GM18526 (cell line): ENCODE results near the gene FAM131C.

Experiments used
- POLR2A ChIP-seq: IDR thresholded peaks from 3 replicates; pipeline ENCODE4 v1.6.1; 2011; ENCODE audit not compliant: insufficient read length; ENCODE audit errors: extremely low read depth

The FAM131C gene

DNA sequence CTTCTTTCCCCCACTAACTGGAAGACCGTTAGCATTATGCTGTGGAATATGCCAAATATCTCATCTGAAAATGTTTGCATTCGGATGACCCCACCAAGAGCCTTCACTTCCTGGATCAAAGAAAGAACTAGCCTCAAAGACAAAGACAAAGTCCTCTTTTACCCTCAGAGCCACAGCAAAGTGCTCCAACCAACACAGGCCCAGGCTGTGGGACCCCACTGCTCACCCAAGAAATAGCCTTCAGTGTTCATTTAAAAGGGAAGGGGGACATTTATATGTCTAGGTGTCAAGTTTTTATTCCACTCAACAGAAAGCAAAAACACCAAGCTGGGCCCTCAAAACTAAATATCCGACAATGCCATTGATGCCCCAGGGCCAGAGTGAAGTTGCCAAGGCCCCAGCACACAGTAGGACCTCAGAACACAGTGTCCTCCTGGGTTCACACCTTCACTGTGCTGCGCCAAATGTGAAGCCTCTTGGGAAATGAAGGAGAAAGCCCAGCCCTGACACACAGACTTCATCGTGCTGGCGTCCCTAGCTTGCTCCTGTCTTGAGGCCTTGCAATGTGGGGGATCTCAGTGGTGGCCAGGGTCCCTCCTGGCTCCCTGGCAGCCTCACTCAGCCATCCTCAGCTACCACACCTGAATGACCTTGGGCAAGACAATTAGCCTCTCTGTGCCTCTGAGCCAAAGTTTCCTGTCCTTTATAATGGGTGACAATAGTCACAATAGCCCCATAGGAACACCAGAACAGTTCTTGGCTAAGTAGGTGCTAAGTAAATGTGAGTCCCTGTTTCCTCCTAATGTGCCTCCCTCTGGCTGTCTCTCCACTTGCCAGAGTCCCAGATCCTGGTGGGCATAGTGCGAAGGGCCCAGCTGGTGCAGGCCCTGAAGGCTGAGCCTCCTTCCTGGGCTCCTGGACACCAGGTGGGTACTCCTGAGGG is 18.6 kb downstream of the FAM131C start:
- TF ChIP-seq POLR2A, result no peak

DNA sequence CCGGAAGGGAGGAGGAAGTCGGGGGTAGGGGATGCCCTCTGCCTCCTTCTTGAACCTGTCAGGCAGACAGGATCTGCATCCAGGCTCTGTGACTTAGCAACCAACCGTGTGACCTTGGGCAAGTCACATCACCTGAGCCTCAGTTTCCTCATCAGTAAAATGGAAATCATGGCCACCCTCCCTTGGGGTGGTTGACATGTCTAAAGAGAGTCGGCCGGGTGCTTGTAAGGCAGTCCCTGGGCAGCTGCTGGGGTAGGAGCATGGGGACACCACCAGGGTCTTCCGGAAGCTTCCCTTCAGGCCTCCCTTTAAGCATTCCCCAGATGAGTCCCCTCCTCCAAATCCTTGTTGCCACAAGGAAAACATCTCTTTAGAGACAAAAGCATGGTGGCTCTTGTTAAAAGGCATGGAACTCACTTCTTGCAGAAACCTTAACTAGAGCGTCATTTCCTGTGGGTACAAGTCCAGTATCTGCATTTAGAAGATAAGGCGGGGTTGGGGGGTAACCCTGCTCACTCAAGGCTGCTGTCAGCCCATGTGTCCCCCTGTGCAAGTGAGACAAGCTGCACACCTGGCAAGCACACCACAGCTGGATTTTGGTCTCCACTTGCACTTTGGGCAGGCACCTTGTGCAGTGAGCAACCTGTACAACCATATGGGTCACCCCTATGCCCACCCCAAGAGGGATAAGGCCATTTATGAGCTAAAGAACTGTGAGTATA is 19.5 kb downstream of the FAM131C start:
- TF ChIP-seq POLR2A, result no peak

DNA sequence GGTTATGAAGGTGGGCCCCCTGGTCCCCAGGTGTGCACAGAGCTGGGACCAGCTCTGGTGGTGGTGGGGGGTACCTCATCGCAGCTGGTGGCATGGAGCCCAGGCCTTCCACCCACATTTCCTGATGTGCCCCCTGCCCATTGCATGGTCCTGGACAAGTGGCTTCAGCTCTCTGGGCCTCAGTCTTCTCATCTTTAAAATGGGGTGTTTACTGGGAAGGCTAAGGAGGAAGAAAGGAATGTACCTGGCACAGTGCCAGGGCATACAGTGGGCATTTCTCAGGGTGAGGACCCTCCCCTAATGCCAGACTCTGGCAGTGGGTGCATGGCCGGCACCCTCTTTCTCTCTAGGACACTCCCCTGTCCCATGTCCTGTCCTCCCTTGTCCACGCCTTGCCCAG is 22.4 kb downstream of the FAM131C start:
- TF ChIP-seq POLR2A, result no peak

DNA sequence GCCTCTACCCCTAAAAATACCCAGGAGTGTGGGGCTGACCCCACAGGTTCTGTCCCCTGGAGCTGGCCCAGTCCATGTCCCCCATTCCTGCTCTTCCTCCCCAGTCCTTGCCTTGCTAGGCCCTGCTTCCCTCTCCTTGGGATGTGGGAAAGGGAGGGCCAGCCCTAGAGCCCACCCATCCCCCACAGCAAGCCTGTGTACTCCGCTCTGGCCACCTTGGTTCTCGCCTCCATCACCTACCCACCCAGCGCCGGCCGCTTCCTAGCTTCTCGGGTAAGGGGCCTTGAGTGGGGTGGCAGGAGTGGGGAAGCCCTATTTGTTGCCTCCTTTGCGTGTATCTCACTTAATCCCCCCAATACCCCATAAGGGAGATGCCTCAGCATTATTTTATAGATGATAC is 23.1 kb downstream of the FAM131C start:
- TF ChIP-seq POLR2A, result no peak

DNA sequence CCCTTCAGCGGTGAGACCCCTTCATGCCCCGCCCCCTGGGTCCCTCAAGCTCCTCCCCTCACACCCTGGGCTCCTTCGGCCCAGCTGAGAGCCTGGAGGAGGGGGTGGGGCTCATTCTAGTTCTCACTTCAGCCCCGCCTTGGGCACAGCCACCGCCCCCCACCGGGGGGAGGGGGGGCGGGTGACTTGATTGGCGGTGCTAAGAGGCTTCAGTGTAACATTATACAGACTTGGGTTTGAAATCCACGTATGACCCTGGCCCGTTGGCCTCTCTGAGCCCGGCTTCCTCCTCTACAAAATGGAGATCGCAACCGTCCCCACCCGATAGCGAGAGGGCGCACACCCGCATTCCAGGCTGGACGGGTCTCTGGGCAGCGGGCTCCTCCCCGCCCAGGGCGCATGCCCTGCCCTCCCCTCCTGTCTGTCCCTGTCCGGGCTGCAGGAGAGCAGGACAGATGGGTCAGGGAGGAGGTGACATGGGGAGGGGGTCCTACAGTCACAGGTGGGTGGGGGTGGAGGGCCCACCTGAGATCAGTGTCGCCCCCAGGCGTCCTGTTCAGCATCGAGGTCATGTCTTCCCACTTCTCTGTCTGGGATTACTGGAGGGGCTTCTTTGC is 24.8 kb downstream of the FAM131C start:
- no peak for TF ChIP-seq POLR2A

DNA sequence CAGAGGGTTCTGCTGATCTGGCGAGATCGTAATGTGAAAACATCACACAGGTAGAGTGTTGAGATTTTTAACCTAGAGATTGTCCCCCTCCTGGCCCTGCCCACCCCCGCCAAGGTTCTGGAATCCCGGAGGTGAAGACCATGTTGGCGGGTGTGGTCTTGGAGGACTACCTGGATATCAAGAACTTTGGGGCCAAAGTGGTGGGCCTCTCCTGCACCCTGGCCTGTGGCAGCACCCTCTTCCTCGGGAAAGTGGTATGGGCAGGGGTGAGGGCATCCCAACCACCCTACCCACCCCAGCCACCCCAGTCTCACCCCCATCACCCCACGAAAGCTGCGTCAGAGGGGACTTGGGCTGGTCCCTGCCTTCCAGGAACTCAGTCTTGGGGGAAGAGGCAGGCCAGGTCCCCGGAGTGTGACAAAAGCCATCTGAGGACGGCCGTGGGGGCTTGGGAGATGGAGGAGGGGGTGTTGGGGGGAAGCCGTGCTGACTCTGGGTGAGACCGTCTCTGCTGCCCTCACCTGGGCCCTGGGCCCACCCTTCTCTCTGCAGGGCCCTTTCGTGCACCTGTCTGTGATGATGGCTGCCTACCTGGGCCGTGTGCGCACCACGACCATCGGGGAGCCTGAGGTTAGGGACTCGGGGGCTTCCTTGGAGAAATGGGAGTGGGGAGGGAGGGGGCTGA is 25.5 kb downstream of the FAM131C start:
- TF ChIP-seq POLR2A, result no peak

DNA sequence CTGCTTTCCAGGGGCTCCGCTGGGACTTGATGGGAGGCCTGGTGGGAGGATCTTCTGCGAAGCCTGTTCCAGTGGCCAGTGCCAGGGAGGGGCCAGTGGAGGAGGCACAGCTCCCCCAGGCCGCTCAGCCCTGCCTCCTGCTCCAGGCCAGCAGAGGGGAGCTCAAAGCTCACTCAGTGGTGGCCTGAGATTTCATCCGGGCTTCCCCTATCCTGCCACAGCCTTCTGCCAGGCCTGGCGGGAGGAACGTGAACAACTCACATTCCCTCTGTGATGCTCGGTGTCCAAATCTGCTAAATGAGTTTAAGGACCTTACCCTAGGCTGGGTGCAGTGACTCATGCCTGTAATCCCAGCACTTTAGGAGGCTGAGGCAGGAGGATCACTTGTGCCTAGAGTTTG is 26.6 kb downstream of the FAM131C start:
- no peak for TF ChIP-seq POLR2A

DNA sequence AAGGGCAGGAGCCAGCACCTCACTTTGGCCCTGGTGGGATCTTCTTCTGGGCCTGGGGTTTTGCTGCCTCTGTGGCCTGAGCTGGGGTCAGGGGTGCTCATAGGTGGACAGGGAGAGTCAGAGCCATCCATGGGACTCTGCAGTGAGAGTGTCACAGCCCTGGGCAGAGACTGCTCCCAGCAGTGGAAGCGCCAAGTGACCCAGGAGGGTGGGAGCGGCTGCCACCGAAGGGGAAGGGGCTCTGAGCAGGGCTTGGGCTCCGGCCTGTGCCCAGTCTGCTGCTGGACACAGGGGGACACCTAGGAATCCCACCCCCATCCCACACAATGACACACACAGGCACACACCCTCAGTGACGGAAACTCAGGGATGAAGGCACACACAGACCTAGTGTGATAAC is 29.5 kb downstream of the FAM131C start:
- TF ChIP-seq POLR2A, result no peak

DNA sequence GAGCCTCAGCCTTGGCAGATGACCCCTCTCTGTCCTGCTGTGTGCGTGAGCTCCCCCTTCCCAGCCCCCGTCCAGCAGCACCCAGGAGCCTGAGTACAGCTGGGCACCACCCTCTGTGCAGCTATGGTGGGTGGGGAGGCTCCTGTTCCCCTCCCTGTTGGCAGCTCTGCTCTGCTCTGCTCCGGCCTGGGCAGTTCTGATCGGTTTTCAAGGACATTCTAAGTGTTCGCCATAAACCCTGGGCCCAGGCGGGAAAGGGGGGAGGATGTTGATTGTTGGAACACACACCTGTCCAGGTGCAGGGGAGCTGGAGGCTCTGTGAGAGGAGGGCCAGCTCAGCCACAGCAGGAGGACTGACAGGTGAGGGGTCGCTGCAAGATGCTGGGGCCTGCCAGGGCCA is 29.9 kb downstream of the FAM131C start, which contains the start of gene CLCNKB:
TSS of gene CLCNKB (plus strand) at position 262 of the 400 bp plus-strand sequence. CDS start 711 bp downstream, outside the sequence.
- no peak for TF ChIP-seq POLR2A

DNA sequence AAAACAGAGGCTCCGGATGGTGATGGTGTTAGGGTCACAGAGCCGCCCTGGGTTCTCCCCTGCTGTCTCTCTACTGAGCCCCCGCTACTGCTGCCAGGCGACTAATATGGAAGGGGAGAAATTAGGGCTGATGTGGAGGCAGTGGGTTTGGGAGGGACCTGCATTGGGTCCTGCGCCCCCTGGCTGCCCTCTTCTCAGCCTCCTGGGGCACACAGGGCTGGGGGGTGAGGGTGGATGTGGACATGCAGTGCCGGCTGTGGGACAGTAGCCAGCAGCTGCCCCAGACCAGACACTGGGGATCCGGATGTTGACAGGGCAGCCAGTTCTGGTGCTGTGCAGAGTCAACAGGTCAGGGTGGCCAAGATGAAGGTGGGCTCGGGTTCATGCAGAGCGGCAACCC is 31.4 kb downstream of the FAM131C start:
- no peak for TF ChIP-seq POLR2A

DNA sequence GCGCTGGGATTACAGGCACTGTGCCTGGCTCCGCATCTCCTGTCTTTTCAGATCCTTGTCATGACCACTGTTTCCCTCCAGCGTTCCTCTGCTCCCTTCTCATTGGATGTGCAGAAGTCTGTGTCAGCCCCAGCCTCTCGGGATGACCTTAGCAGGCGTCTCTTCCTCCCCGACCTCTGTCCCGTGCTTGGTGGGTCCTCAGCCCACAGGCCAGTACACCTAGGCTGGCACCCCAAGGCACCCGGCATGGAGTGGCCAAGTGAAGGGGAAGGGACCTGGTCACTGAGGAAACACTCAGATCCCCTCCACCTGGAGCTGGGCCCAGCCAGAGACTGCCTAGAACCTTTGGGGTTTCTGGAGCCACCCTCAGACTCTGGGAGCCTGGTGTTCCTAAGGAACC is 32.3 kb downstream of the FAM131C start:
- TF ChIP-seq POLR2A, result no peak

DNA sequence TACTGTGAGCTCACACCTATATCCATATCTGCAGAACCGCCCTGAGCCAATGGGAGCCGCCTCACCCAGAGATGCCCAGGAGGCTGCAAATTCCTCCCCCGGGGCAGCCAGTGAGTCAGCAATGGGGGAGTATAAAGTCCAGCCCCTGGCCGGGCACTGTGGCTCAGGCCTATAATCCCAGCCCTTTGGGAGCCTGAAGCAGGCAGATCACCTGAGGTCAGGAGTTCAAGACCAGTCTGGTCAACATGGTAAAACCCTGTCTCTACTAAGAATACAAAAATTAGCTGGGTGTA is 34.9 kb downstream of the FAM131C start:
- no peak for TF ChIP-seq POLR2A

DNA sequence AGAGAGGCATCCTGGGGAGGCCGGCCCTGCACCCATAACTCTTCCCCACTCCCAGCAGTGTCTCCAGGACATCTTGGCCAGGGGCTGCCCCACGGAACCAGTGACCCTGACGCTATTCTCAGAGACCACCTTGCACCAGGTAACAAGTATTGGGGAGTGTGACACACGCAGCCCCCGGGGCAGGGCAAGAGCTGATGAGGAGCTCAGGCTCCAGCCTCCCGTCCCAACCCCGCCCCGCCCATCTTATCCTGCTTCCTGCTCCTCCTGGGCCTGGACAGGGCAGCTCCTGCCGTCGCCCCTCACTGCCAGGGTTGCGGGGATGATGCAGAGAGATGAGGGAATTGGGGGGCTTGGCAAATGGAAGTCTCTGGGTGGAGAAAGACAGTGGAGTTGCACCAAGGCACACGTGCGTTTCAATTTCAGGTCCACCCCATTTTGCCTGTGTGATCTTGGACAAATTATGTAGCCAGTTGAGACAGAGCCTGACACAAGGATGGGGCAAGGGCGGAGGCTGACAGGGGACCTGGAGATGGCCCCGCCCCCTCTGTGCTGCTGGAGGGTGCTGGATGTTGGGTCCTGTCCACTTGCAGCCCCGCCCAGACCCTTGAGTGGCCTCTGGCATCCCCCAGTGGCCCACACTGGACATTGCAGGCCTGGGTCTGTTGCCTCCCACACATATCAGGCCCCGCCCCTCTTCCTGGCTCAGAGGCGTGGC is 40.9 kb downstream of the FAM131C start:
- TF ChIP-seq POLR2A, result no peak

DNA sequence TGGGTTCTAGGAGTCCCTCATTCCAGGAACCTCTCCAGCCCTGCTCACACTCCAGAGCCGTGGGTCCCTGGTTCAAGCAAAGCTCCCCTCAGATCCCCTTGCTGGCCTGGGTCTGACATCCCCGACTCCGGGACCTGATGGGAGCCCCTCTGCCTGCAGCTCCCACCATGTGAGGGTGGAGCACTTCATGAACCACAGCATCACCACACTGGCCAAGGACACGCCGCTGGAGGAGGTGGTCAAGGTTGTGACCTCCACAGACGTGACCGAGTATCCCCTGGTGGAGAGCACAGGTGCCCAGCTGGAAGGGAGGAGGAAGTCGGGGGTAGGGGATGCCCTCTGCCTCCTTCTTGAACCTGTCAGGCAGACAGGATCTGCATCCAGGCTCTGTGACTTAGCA is 41.9 kb downstream of the FAM131C start:
- no peak for TF ChIP-seq POLR2A

DNA sequence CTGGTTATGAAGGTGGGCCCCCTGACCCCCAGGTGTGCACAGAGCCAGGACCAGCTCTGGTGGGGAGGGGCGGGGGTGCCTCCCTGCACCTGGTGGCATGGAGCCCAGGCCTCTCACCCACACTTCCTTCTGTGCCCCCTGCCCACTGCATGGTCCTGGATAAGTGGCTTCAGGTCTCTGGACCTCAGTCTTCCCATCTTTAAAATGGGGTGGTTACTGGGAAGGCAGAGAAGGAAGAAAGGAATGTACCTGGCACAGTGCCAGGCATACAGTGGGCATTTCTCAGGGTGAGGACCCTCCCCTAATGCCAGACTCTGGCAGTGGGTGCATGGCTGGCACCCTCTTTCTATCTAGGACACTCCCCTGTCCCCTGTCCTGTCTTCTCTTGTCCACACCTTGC is 44.2 kb downstream of the FAM131C start:
- TF ChIP-seq POLR2A, result no peak
